ENCODE measurements around the gene APBB1IP. TPM values are rescaled to one million over a fixed set of nuclear protein-coding genes. Genes with fewer than 3 reads are reported as not detected.

The APBB1IP gene
- total and polyA plus RNA-seq, 8 donors: 1.8 to 50.0 (median 2.4) TPM

- no peak for ATAC-seq
- Histone ChIP-seq H3K27ac (peak overlapping the region in 1 of 2 donors; percentile 97), H3K27me3 (peaks cover 0 to 16% of the 10 kb centered on the region in 2 donors), H3K4me1 (peaks cover 0 to 51% of the 10 kb centered on the region in 2 donors), H3K9me3 (no peaks in the 10 kb centered on the region), H3K36me3 (no peaks in the 10 kb centered on the region), H3K4me3 (no peak overlapping the region)
- TF ChIP-seq CTCF (IDR thresholded peaks at IDR 0.05): no peak
- intact Hi-C loops (cut with DNase I): no loop called here
- no peak for DNase-seq
These were observed 2.3 kb upstream of the APBB1IP start for GRCh38 chr10:26435852-26436251.

GRCh38 chr10:26436848-26437247 lies 1.3 kb upstream of the APBB1IP start:
- Histone ChIP-seq H3K9me3 (no peaks in the 10 kb centered on the region), H3K4me3 (peak overlapping the region in 1 of 2 donors; percentile 60), H3K27me3 (peaks cover 0 to 16% of the 10 kb centered on the region in 2 donors), H3K4me1 (peaks cover 0 to 51% of the 10 kb centered on the region in 2 donors), H3K27ac (peak overlapping the region in 1 of 2 donors; percentile 97), H3K36me3 (no peaks in the 10 kb centered on the region)
- TF ChIP-seq CTCF (IDR thresholded peaks at IDR 0.05): no peak
- DNase-seq (no peak), ATAC-seq (no peak)
- intact Hi-C loops (cut with DNase I): no loop called here

- intact Hi-C loops (cut with DNase I): no loop called here
- Histone ChIP-seq H3K27me3 (peaks cover 0 to 16% of the 10 kb centered on the region in 2 donors), H3K4me1 (peaks cover 0 to 45% of the 10 kb centered on the region in 2 donors), H3K4me3 (peak overlapping the region; percentile 38 to 60), H3K27ac (peak overlapping the region; percentile 59 to 97), H3K9me3 (no peaks in the 10 kb centered on the region), H3K36me3 (no peaks in the 10 kb centered on the region)
- ATAC-seq (peak; percentile 81), DNase-seq (peak in 2 of 4 donors; percentile 74 to 92)
- no peak for TF ChIP-seq CTCF (IDR thresholded peaks at IDR 0.05)
These were observed 597 bp downstream of the APBB1IP start for GRCh38 chr10:26438534-26439341.

GRCh38 chr10:26439406-26440087 lies 1.4 kb downstream of the APBB1IP start:
- H3K4me3 ChIP-seq: peak overlapping the region; percentile 38 to 60
- H3K9me3 ChIP-seq: no peaks in the 10 kb centered on the region
- H3K4me1 ChIP-seq: peaks cover 0 to 49% of the 10 kb centered on the region in 2 donors
- ATAC-seq (no peak), DNase-seq (no peak)
- no peak for TF ChIP-seq CTCF (IDR thresholded peaks at IDR 0.05)
- H3K36me3 ChIP-seq: no peaks in the 10 kb centered on the region
- peak overlapping the region; percentile 59 to 97 for H3K27ac ChIP-seq
- H3K27me3 ChIP-seq: peaks cover 0 to 16% of the 10 kb centered on the region in 2 donors
- intact Hi-C loops (cut with DNase I): no loop called here

- Histone ChIP-seq H3K36me3 (no peaks in the 10 kb centered on the region), H3K9me3 (no peaks in the 10 kb centered on the region), H3K4me3 (peak overlapping the region in 1 of 2 donors; percentile 60), H3K27ac (peak overlapping the region in 1 of 2 donors; percentile 97), H3K4me1 (peaks cover 0 to 52% of the 10 kb centered on the region in 2 donors), H3K27me3 (peaks cover 0 to 16% of the 10 kb centered on the region in 2 donors)
- no peak for TF ChIP-seq CTCF (IDR thresholded peaks at IDR 0.05)
- intact Hi-C loops (cut with DNase I): no loop called here
- DNase-seq (no peak), ATAC-seq (no peak)
These were observed 1.9 kb downstream of the APBB1IP start for GRCh38 chr10:26440088-26440470.

Measured in left lung (tissue), 10 donors.